ENCODE measurements around the gene UNC13B. TPM values are rescaled to one million over a fixed set of nuclear protein-coding genes. Genes with fewer than 3 reads are reported as not detected.

UNC13B gene
- total and polyA plus RNA-seq, 2 experiments from 2014 or later = 8.7 to 52.1 TPM

GRCh38 chr9:35306283-35306682 lies 144.5 kb downstream of the UNC13B start:
- H3K27me3 Mint-ChIP-seq (ENCODE audit: insufficient read depth, low read depth, poor library complexity) = no peaks in the 10 kb centered on the region
- Histone ChIP-seq H3K9me2 (ENCODE audit: insufficient read depth) (peaks cover 18% of the 10 kb centered on the region), H3K27ac (ENCODE audit: low read depth) (no peak overlapping the region), H3K27me3 (ENCODE audit: insufficient read depth) (no peaks in the 10 kb centered on the region), H2AFZ (no peak overlapping the region), H3K36me3 (ENCODE audit: insufficient read depth) (no peaks in the 10 kb centered on the region), H4K20me1 (replicated peaks; ENCODE audit: insufficient read depth) (no peaks in the 10 kb centered on the region), H3K4me1 (ENCODE audit: insufficient read depth) (no peaks in the 10 kb centered on the region), H3K4me2 (no peak overlapping the region), H3K4me3 (no peak overlapping the region), H3F3A (replicated peaks; ENCODE audit: low read depth) (no peaks in the 10 kb centered on the region), H3K79me2 (replicated peaks; ENCODE audit: insufficient read depth) (no peaks in the 10 kb centered on the region)
- TF ChIP-seq ZNF114 (CRISPR knock-in tag; IDR thresholded peaks at IDR 0.05) (no peak), POLR2AphosphoS5 (IDR thresholded peaks at IDR 0.05; ENCODE audit: low read depth) (no peak), JUNB (IDR thresholded peaks at IDR 0.05; ENCODE audit: unreplicated experiment) (no peak), NANOG (IDR thresholded peaks at IDR 0.05; ENCODE audit: borderline replicate concordance) (no peak), STAT1 (IDR thresholded peaks at IDR 0.05; ENCODE audit: unreplicated experiment) (no peak), ETS1 (IDR thresholded peaks at IDR 0.05) (no peak), ZNF331 (CRISPR knock-in tag; IDR thresholded peaks at IDR 0.05; ENCODE audit: low read depth) (no peak), CREB1 (CRISPR knock-in tag; IDR thresholded peaks at IDR 0.05; ENCODE audit: low read depth) (no peak), EZH2phosphoT487 (IDR thresholded peaks at IDR 0.05; ENCODE audit: unreplicated experiment) (no peak), EZH2 (IDR thresholded peaks at IDR 0.05; ENCODE audit: low read depth, unreplicated experiment) (no peak)
- TF ChIP-seq, protein P1, sequence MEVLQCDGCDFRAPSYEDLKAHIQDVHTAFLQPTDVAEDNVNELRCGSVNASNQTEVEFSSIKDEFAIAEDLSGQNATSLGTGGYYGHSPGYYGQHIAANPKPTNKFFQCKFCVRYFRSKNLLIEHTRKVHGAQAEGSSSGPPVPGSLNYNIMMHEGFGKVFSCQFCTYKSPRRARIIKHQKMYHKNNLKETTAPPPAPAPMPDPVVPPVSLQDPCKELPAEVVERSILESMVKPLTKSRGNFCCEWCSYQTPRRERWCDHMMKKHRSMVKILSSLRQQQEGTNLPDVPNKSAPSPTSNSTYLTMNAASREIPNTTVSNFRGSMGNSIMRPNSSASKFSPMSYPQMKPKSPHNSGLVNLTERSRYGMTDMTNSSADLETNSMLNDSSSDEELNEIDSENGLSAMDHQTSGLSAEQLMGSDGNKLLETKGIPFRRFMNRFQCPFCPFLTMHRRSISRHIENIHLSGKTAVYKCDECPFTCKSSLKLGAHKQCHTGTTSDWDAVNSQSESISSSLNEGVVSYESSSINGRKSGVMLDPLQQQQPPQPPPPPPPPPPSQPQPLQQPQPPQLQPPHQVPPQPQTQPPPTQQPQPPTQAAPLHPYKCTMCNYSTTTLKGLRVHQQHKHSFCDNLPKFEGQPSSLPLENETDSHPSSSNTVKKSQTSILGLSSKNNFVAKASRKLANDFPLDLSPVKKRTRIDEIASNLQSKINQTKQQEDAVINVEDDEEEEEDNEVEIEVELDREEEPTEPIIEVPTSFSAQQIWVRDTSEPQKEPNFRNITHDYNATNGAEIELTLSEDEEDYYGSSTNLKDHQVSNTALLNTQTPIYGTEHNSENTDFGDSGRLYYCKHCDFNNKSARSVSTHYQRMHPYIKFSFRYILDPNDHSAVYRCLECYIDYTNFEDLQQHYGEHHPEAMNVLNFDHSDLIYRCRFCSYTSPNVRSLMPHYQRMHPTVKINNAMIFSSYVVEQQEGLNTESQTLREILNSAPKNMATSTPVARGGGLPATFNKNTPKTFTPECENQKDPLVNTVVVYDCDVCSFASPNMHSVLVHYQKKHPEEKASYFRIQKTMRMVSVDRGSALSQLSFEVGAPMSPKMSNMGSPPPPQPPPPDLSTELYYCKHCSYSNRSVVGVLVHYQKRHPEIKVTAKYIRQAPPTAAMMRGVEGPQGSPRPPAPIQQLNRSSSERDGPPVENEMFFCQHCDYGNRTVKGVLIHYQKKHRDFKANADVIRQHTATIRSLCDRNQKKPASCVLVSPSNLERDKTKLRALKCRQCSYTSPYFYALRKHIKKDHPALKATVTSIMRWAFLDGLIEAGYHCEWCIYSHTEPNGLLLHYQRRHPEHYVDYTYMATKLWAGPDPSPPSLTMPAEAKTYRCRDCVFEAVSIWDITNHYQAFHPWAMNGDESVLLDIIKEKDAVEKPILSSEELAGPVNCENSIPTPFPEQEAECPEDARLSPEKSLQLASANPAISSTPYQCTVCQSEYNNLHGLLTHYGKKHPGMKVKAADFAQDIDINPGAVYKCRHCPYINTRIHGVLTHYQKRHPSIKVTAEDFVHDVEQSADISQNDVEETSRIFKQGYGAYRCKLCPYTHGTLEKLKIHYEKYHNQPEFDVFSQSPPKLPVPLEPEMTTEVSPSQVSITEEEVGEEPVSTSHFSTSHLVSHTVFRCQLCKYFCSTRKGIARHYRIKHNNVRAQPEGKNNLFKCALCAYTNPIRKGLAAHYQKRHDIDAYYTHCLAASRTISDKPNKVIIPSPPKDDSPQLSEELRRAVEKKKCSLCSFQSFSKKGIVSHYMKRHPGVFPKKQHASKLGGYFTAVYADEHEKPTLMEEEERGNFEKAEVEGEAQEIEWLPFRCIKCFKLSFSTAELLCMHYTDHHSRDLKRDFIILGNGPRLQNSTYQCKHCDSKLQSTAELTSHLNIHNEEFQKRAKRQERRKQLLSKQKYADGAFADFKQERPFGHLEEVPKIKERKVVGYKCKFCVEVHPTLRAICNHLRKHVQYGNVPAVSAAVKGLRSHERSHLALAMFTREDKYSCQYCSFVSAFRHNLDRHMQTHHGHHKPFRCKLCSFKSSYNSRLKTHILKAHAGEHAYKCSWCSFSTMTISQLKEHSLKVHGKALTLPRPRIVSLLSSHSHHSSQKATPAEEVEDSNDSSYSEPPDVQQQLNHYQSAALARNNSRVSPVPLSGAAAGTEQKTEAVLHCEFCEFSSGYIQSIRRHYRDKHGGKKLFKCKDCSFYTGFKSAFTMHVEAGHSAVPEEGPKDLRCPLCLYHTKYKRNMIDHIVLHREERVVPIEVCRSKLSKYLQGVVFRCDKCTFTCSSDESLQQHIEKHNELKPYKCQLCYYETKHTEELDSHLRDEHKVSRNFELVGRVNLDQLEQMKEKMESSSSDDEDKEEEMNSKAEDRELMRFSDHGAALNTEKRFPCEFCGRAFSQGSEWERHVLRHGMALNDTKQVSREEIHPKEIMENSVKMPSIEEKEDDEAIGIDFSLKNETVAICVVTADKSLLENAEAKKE (CRISPR knock-in tag; IDR thresholded peaks at IDR 0.05) = no peak
- TF ChIP-seq, protein P2, sequence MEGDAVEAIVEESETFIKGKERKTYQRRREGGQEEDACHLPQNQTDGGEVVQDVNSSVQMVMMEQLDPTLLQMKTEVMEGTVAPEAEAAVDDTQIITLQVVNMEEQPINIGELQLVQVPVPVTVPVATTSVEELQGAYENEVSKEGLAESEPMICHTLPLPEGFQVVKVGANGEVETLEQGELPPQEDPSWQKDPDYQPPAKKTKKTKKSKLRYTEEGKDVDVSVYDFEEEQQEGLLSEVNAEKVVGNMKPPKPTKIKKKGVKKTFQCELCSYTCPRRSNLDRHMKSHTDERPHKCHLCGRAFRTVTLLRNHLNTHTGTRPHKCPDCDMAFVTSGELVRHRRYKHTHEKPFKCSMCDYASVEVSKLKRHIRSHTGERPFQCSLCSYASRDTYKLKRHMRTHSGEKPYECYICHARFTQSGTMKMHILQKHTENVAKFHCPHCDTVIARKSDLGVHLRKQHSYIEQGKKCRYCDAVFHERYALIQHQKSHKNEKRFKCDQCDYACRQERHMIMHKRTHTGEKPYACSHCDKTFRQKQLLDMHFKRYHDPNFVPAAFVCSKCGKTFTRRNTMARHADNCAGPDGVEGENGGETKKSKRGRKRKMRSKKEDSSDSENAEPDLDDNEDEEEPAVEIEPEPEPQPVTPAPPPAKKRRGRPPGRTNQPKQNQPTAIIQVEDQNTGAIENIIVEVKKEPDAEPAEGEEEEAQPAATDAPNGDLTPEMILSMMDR (conservative IDR thresholded peaks at IDR 0.05; ENCODE audit: low read depth in 2 of 2) = no peak
- TF ChIP-seq, protein P3, sequence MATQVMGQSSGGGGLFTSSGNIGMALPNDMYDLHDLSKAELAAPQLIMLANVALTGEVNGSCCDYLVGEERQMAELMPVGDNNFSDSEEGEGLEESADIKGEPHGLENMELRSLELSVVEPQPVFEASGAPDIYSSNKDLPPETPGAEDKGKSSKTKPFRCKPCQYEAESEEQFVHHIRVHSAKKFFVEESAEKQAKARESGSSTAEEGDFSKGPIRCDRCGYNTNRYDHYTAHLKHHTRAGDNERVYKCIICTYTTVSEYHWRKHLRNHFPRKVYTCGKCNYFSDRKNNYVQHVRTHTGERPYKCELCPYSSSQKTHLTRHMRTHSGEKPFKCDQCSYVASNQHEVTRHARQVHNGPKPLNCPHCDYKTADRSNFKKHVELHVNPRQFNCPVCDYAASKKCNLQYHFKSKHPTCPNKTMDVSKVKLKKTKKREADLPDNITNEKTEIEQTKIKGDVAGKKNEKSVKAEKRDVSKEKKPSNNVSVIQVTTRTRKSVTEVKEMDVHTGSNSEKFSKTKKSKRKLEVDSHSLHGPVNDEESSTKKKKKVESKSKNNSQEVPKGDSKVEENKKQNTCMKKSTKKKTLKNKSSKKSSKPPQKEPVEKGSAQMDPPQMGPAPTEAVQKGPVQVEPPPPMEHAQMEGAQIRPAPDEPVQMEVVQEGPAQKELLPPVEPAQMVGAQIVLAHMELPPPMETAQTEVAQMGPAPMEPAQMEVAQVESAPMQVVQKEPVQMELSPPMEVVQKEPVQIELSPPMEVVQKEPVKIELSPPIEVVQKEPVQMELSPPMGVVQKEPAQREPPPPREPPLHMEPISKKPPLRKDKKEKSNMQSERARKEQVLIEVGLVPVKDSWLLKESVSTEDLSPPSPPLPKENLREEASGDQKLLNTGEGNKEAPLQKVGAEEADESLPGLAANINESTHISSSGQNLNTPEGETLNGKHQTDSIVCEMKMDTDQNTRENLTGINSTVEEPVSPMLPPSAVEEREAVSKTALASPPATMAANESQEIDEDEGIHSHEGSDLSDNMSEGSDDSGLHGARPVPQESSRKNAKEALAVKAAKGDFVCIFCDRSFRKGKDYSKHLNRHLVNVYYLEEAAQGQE (IDR thresholded peaks at IDR 0.05; ENCODE audit: unreplicated experiment) = no peak
- no peaks in the 10 kb centered on the region for H3K9me3 Mint-ChIP-seq
- no peak for DNase-seq (ENCODE audit: low spot score)
- no peak overlapping the region for H3K27ac Mint-ChIP-seq
- H3K4me1 Mint-ChIP-seq = no peaks in the 10 kb centered on the region
- no peaks in the 10 kb centered on the region for H3K36me3 Mint-ChIP-seq (ENCODE audit: low read depth)
- ATAC-seq = no peak
- H3K4me3 Mint-ChIP-seq = no peak overlapping the region
